Stimulated activated CD4-positive, alpha-beta T cell treated with anti-CD3 and anti-CD28 coated beads, TNF-alpha, amount 100 ng/mL, for 24 hours (primary cell): ENCODE results near the gene SLC30A9.

Experiments used
- DNase-seq, 3 experiments: peaks; one replicate each; pipeline ENCODE4 v3.0.0-alpha.2; 2020; ENCODE audit warnings: low read depth in 3 of 3

SLC30A9 gene

GRCh38 chr4:42136371-42136770 is 146.0 kb downstream of the SLC30A9 start:
- no peak for DNase-seq
